NCI-H2196 (cell line): ENCODE data around the gene STK25.

Source experiments
- DNase-seq: peaks from one replicate; lab custom pipeline; 2025; ENCODE audit not compliant: unreplicated experiment; lab: John Stamatoyannopoulos, UW

Gene STK25

GRCh38 chr2:241508240-241509154 lies at the start of gene STK25:
Gene STK25, minus strand, starts transcription at chr2:241508584. Its CDS starts 549 bp downstream, at chr2:241508035.
- DNase-seq: peak; percentile 99

- DNase-seq: no peak
These were observed 48.4 kb upstream of the STK25 start for GRCh38 chr2:241556746-241557145.

DNA sequence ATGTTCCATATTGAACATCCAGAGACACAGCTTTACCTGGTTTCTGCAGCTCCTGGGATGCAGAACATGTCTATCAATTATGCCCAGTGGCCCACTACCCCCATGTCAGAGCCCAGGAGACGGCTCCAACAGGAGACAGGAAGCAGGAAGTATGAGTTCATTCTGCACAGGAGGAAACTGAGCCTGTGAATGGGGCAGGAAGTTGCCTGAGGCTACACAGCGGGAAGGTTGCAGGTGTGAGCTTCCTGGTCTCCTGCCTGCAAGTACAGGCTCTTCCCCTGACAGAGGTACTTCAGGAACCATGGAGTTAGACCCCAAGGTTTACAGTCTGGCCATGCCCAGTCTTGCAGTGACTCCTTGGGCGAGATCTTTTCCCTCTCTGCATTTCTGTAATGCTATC lies 47.3 kb upstream of the STK25 start:
- no peak for DNase-seq

DNA sequence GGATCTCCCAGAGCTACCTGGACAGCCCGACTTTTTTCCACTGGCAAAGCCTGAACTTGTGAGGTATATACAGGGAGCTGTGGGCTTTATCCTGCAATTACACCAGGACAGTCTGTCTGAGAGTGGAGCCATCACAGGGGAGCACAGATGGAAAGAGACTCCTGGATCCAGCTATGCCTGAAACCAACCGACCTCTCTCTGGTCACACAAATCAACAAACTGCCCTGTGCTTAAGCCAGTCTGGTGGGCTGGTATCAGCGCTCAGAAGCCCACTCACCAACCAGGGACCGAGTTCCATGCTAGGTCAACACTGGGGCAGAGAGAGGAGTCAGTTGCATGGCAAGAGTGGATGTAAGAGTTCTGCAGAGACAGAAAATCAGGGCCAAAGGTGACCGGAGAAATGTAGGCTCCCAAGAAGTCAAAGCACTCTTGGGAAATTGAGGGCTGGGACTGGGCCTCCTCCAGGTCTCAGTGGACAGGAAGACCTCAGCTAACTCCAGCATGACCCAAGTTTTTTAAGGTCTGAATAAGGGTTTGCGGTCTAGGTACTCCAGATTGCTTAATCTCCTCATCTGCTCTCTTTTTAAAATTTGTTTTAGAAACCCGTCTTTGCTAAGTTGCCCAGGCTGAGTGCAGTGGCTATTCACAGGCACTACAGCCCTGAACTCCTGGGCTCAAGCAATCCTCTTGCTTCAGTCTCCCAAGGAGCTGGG lies 46.4 kb upstream of the STK25 start:
- no peak for DNase-seq

- DNase-seq: no peak
These were observed 45.6 kb upstream of the STK25 start for GRCh38 chr2:241553981-241554380.

- no peak for DNase-seq
These were observed 45.1 kb upstream of the STK25 start for GRCh38 chr2:241553512-241553830.

DNA sequence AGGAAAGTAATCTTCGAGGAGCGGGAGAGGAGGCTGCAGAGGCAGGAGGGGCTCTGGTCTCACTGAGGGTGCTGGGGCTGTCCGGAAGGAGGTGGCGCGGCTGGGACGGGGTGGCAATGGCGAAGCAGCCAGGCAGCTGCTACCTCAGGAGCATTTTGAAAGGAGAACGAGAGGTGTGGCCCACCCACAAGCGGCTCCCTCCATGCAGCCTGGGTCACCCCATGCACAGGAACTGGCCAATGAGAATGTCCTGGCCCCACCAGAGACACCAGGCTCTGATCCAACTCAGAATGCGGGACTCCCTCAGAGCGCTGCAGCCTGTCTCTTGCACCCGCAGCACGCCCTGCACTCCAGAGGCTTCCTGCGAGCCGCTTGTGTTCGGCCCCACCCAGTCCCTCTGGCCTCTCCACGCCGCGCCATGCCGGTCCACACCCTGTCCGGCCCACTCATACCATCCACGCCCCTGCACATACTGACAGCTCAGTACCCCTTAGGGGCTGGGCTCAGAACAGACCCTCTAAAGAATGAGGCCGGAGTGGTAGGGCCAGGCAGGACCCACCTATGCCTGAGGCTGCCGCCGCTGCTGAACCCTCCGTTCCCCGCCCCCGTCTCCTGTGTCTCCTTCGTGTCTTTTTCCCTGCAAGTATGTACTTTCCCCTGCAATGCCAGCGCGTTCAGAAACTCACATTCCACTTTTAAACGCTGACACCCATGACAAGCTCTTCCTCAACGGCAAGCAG lies 43.8 kb upstream of the STK25 start:
- DNase-seq: no peak

GRCh38 chr2:241551599-241551997 lies 43.2 kb upstream of the STK25 start:
- DNase-seq: no peak

- DNase-seq: peak; percentile 60
These were observed 42.5 kb upstream of the STK25 start for GRCh38 chr2:241550616-241551580.

GRCh38 chr2:241548451-241548835 lies 40.1 kb upstream of the STK25 start:
- DNase-seq: no peak

DNA sequence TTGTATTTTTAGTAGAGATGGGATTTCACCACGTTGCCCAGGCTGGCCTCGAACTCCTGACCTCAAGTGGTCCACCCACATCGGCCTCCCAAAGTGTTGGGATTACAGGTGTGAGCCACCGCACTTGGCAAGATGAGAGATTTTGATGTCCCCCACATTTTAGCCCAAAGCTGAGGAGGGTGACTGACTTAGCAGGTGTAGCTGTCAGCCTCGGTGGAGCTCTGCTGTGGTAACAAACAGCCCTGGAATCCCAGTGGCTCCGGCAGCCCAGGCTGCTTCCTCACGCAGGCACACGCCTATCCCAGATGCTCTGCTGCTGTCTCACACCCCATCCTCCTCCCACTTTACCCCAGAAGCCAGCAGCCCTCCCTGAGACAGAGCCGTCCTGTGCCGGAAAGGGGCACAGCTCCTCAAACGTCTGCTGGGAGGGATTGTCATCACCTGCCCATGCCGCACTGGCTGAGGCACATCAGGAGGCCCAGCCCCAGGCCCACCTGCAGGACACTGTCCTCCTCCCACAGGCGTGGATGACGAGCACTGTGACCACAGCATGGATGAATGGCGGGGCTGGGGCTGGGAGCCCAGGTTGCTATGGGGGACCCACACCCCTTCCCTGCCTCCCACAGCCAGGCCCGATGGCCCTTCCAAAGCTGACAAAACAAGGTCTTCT lies 39.5 kb upstream of the STK25 start:
- no peak for DNase-seq

GRCh38 chr2:241546771-241547498 lies 38.6 kb upstream of the STK25 start:
- no peak for DNase-seq

DNA sequence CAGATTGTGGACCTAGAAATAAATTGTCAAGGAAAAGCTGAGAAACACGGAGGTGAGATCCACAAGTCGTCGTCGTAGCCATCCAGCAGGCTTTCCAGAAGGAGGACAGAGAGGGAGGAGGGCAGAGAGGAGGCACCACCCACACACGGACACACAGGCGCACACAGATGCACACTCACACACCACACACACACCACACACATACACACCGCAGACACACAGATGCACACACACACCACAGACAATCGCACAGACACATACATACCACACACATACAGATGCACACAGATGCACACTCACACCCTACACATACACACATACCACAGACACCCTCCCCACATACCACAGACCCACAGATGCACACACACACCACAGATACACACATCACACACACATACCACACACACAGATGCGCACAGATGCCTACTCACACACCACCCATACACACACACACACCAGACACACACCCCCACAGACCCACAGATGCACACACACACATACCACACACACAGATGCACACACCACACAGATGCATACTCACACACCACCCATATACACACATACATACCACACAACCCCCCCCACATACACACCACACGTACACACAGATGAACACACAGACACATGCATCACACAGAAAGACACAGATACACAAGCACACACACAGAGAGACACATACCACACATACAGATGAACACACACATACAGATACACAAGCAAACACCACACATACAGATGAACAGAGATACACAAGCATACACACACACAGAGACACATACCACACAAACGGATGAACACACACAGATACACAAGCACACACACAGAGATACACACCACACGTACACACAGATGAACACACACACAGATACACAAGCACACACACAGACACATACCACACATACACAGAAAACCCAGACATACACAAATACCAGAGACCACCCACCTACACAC lies 37.4 kb upstream of the STK25 start:
- no peak for DNase-seq

DNA sequence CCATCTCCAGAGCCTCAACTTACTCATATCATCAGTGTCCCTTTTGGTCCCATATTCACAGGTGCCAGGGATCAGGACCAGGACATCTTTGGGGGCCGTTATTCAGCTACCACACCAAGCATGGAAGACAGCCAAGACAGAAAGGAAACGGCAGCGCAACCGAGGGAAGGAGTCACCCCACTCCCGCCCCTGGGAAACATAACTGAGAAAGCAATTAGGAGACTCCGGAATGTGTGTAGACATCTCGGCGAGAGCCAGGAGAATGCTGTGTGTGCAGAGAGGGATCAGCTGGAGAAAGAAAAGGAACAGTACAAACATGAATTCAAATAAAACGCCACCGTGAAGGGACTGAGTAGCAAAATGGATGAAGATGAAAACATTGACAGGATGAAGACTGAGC lies 36.7 kb upstream of the STK25 start:
- DNase-seq: no peak

DNA sequence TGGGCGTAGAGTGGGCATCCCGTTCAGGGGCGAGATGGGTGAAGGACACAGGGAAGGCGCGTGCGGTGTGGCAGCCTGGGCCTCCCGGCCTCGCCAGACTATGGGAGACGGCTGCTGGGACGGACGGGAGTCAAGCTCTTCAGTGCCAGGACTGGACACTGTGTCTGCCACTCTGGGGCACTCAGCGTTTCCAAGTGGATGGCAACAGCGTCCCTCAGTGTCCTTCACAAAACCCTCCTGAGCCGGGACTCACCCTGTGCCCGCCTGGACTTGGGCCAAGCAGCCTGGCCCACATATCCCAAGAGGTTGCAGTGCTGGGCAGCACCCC lies 33.9 kb upstream of the STK25 start:
- no peak for DNase-seq

GRCh38 chr2:241541564-241542277 lies 33.3 kb upstream of the STK25 start:
- DNase-seq: no peak

- peak; percentile 64 for DNase-seq
These were observed 32.6 kb upstream of the STK25 start for GRCh38 chr2:241540771-241541561.
